ENCODE data around the gene GLIS2. TPM values are rescaled to one million over a fixed set of nuclear protein-coding genes. Genes with fewer than 3 reads are reported as not detected.

The GLIS2 gene
- total RNA-seq, 1 donor from 2014 or later: 16.5 TPM

DNA sequence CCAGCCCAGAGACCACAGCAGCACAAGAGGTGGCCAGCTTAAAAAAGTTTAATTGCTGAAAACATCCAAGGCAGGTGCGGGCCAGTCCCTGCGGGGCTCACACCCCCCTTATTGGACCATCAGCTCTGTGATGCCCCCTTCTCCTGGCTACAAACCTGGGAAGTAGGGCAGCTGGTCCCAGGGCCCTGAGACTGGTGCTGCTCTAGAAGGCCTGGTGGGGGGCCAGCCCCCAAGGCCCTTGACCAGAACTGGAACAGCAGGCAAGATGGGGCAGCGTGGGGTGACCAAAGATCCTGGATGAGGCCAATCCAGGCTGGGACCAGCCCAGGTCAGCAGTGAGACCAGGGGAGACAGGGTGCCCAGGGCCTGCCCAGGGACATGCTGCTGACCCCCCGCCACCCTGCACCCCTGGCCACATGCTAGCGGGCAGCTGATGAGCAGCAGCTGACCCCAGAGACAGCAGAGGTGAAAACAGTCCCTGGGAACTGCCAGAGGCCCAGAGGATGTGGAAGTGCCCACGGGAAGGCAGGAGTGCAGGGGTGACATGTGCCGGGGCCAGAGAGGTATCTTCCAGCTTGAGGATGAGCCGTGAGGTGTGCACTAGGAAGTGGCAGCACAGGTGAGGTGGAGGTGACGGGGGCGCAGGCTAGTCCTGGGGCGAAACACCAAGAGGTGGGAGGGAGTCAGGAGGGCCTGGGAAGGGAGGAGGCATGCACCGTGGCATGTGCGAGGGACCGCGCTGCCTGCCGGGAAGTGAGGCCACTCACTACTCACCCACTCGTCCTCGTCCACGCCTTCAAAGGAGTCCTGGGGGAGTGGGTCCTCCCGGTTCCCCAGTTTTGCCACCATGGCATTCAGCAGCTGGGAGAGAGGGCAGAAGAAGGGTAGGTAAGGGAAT, 38.9 kb downstream of the GLIS2 start:
- Mint-ChIP-seq H3K36me3 (ENCODE audit: unreplicated experiment) (no peaks in the 10 kb centered on the region), H3K9me3 (ENCODE audit: unreplicated experiment) (peaks cover 5% of the 10 kb centered on the region), H3K27me3 (ENCODE audit: unreplicated experiment) (no peaks in the 10 kb centered on the region), H3K4me3 (ENCODE audit: unreplicated experiment) (no peak overlapping the region), H3K4me1 (ENCODE audit: low read depth, unreplicated experiment) (no peaks in the 10 kb centered on the region), H3K27ac (ENCODE audit: unreplicated experiment) (no peak overlapping the region)
- TF ChIP-seq, protein P1, sequence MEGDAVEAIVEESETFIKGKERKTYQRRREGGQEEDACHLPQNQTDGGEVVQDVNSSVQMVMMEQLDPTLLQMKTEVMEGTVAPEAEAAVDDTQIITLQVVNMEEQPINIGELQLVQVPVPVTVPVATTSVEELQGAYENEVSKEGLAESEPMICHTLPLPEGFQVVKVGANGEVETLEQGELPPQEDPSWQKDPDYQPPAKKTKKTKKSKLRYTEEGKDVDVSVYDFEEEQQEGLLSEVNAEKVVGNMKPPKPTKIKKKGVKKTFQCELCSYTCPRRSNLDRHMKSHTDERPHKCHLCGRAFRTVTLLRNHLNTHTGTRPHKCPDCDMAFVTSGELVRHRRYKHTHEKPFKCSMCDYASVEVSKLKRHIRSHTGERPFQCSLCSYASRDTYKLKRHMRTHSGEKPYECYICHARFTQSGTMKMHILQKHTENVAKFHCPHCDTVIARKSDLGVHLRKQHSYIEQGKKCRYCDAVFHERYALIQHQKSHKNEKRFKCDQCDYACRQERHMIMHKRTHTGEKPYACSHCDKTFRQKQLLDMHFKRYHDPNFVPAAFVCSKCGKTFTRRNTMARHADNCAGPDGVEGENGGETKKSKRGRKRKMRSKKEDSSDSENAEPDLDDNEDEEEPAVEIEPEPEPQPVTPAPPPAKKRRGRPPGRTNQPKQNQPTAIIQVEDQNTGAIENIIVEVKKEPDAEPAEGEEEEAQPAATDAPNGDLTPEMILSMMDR (IDR thresholded peaks at IDR 0.05; ENCODE audit: partially characterized antibody, unreplicated experiment): no peak
- no peak for DNase-seq

DNA sequence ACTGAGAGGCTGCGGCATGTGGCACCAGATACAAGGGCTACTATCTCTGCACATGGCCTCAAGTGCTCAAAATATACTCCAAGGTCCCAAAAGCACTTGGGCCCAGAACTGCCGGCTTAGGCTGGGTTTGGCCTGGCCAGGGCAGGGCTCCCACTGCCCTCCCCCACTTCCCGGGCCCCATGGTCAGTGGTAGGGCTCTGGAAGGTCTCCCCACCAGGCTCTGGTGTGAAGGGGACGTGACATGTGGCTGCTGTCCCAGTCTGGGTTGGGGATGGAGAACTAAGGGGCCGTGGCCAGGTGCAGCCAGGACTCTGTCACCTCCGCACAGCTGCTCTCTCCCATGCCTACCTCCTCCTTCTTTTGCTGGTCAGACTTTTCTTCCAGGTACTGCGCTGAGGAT, 41.0 kb downstream of the GLIS2 start:
- Mint-ChIP-seq H3K27ac (ENCODE audit: unreplicated experiment) (no peak overlapping the region), H3K9me3 (ENCODE audit: unreplicated experiment) (peaks cover 4% of the 10 kb centered on the region), H3K4me1 (ENCODE audit: low read depth, unreplicated experiment) (no peaks in the 10 kb centered on the region), H3K27me3 (ENCODE audit: unreplicated experiment) (peaks cover 3% of the 10 kb centered on the region), H3K4me3 (ENCODE audit: unreplicated experiment) (no peak overlapping the region), H3K36me3 (ENCODE audit: unreplicated experiment) (no peaks in the 10 kb centered on the region)
- no peak for DNase-seq
- TF ChIP-seq, protein P1 (IDR thresholded peaks at IDR 0.05; ENCODE audit: partially characterized antibody, unreplicated experiment): no peak

DNA sequence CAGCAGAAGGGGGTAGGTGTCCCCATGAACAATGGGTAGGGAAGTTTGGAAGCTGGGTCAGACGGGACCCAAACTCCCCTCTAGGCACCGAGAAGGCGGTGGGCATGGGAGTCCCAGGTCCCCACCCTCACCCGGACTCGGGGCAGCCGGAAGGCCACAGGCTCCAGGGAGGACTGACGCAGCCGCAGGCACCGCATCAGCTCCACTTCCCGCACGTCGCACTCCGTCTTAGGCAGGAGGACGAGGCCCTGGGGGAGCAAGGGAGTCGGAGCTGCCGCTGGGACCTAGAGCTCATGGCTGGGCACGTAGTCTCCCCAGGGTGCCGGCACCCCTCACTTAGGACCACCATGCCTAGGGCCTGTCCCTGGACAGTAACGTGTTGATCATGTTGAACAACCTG, 42.4 kb downstream of the GLIS2 start:
- TF ChIP-seq, protein P1 (IDR thresholded peaks at IDR 0.05; ENCODE audit: partially characterized antibody, unreplicated experiment): no peak
- Mint-ChIP-seq H3K4me3 (ENCODE audit: unreplicated experiment) (no peak overlapping the region), H3K27ac (ENCODE audit: unreplicated experiment) (no peak overlapping the region), H3K36me3 (ENCODE audit: unreplicated experiment) (no peaks in the 10 kb centered on the region), H3K9me3 (ENCODE audit: unreplicated experiment) (peaks cover 6% of the 10 kb centered on the region), H3K27me3 (ENCODE audit: unreplicated experiment) (peaks cover 3% of the 10 kb centered on the region), H3K4me1 (ENCODE audit: low read depth, unreplicated experiment) (no peaks in the 10 kb centered on the region)
- DNase-seq: no peak

DNA sequence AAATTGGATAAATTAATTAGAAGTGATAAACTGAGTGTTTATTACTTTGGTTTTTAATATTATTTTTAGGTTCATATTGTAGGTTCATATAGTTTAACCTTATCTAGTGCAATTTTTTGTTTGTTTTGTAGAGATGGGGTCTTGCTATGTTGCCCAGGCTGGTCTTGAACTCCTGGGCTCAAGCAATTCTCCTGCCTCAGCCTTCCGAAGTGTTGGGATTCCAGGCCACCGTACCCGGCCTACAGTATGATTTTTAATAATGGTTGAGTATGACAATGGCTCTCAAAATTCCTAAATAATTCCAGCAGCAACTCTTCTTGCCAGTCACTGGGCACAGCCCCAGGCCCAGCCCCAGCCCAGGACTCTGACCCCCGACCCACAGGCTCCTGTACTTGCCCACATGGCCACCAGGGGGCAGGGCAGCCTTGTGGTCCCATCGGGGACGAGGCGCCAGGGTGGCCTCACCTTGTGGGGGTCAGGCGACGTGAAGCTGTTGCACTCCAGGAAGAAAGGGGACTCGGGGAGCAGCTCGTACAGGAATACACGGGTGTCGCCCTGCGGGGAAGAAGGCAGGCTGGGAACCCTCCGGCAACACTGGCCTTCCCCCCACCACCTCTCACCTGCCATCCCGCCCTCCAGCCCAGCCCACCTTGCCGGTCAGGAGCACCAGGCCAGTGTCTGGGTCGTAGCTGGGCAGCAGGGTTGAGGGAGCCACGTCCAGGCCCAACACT, 43.1 kb downstream of the GLIS2 start:
- TF ChIP-seq, protein P1 (IDR thresholded peaks at IDR 0.05; ENCODE audit: partially characterized antibody, unreplicated experiment): peak; percentile 97
- peak; percentile 86 for DNase-seq
- H3K4me1 Mint-ChIP-seq (ENCODE audit: low read depth, unreplicated experiment): no peaks in the 10 kb centered on the region
- no peaks in the 10 kb centered on the region for H3K36me3 Mint-ChIP-seq (ENCODE audit: unreplicated experiment)
- no peak overlapping the region for H3K4me3 Mint-ChIP-seq (ENCODE audit: unreplicated experiment)
- peaks cover 6% of the 10 kb centered on the region for H3K9me3 Mint-ChIP-seq (ENCODE audit: unreplicated experiment)
- no peak overlapping the region for H3K27ac Mint-ChIP-seq (ENCODE audit: unreplicated experiment)
- peaks cover 3% of the 10 kb centered on the region for H3K27me3 Mint-ChIP-seq (ENCODE audit: unreplicated experiment)

DNA sequence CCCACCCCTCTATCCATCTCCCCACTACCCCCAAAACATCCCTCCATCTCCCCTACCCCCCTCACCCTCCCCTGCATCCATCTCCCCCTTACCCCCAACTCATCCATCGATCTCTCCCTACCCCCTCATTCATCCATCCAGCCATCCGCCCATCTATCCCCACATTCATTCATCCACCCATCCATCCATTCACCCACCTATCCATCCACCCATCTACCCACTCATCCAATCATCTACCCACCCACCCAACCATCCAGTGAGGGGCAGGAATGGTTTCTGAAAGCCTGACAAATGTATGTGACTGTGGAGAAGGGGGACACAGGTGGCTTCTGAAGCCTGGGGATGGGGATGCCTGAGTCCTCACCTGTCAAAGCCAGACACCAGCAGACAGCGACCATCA, 44.0 kb downstream of the GLIS2 start:
- no peak overlapping the region for H3K4me3 Mint-ChIP-seq (ENCODE audit: unreplicated experiment)
- TF ChIP-seq, protein P1 (IDR thresholded peaks at IDR 0.05; ENCODE audit: partially characterized antibody, unreplicated experiment): no peak
- H3K36me3 Mint-ChIP-seq (ENCODE audit: unreplicated experiment): no peaks in the 10 kb centered on the region
- no peak for DNase-seq
- H3K9me3 Mint-ChIP-seq (ENCODE audit: unreplicated experiment): peaks cover 6% of the 10 kb centered on the region
- H3K27me3 Mint-ChIP-seq (ENCODE audit: unreplicated experiment): peaks cover 3% of the 10 kb centered on the region
- no peak overlapping the region for H3K27ac Mint-ChIP-seq (ENCODE audit: unreplicated experiment)
- H3K4me1 Mint-ChIP-seq (ENCODE audit: low read depth, unreplicated experiment): no peaks in the 10 kb centered on the region
